ENCODE results near the gene TMEM125.

TMEM125 gene

DNA sequence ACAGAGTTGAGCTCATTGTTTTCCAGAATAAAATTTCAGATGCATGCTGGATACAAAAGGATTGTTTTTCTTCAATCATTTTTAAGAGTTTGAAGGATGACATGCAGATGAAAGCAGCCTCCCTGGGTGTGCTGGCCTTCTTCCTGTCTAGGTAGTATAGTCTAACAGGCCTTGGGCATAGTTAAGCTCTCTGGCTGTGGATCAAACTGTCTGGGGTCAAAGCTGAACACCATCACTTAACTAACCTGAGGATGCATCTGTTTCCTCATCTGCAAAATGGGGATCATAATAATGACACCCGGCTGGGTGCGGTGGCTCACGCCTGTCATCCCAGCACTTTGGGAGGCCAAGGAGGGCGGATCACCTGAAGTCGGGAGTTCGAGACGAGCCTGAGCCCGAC is 25.0 kb downstream of the TMEM125 start:
- no peak for DNase-seq

DNA sequence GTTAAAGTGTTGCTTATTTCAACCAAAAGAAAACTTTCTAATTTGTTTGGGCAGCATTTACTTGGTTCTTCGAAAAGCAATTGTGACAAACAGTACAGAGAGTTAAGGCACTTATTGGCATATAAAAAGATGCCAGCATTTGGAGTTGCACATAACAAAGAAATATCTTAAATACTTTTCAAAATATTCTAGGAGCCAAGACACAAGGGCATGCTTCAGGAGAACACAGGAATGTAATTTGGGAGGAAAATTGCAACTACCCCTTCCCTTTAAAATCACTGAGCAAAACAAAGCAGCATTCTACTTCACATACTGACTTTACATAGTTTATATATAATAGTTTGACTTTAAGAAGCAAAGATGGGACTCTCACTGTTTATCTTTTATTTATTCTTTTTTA is 26.4 kb downstream of the TMEM125 start:
- DNase-seq, result no peak

DNA sequence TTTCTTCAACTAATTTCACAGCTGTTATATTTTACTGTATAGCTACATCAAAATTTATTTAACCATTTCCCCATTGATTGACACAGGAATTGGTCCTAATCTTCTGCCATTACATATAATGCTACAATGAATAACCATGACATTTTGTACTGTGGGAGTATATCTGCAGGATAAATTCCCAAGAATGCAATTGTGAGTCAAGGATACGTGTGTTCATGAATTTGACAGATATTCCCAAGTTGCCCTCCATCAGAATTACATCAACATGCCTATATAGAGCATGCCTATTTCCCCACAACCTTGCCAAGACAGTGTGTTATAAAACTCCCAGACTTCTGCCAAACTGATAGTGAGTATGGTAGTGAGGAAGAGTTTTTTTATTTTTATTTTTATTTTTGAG is 28.3 kb downstream of the TMEM125 start:
- no peak for DNase-seq

DNA sequence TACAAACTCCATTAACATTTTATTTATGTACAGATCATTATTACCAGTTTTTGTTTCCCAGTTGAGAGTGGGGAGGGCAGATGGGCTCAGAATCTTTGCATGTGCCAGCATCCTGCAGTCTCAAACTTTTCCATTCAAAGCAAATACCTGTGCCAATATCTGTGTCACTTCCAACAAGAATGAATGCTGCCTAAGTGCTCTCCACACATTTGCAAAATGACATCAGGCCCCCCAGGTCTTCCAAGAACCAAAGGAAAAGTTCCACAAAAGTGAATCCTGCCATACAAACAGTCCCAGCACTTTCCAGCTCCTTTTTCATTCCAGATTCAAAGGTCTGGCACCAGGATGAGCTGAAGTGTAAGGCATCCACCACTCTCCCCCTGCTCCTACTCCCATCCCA is 29.3 kb downstream of the TMEM125 start:
- no peak for DNase-seq

DNA sequence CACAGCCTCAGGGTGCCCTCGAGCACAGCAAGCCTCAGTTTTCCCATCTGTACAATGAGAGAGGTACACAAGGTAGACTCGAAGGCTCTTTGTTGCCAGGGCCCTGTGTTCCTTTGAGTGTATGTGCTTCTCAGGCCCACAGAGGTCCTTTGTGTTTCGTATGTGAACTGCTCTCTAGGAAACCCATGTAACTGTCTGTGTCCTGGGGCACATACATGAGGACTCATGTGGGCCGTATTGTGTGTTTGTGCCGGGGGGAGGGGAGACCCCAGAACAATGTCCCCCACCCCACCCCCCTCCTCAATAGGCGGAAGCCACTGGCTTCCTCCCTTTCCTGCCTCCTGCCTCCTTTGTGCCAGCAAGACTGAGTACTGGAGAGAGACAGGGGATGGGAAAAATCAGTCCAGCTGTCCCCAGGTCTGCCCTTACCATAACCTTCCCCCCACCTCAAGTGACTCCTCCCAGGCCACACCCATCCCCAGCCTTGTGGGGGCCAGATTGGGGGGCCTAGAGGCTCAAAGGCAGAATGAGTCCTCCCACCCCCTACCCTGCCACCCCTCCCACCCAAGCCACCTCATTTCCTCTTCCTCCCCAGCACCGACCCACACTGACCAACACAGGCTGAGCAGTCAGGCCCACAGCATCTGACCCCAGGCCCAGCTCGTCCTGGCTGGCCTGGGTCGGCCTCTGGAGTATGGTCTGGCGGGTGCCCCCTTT is 30.8 kb downstream of the TMEM125 start, which contains the start of gene TIE1:
TSS of gene TIE1 (plus strand) at position 605 of the 717 bp plus-strand sequence. CDS start at position 695, 90 bp downstream.
- DNase-seq, result no peak

DNA sequence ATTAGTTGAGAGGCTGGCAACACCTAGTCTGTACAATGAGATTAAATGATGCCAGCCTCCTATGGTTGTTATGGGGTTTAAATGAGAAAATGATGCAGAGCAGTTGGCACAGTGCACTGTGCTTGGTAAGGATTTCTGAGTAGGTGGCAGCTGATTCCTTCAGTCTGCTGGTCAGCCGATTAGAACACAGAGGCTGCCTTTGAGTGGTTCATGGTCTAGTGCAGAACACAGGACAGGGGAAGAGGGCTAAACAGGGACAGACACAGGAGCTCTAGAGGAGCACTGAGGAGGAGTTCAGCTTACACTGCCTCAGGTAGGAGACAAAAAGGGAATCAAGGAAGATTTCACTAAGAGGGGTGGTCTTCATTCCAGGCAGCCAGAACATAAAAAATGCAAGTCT is 32.4 kb downstream of the TMEM125 start:
- no peak for DNase-seq

DNA sequence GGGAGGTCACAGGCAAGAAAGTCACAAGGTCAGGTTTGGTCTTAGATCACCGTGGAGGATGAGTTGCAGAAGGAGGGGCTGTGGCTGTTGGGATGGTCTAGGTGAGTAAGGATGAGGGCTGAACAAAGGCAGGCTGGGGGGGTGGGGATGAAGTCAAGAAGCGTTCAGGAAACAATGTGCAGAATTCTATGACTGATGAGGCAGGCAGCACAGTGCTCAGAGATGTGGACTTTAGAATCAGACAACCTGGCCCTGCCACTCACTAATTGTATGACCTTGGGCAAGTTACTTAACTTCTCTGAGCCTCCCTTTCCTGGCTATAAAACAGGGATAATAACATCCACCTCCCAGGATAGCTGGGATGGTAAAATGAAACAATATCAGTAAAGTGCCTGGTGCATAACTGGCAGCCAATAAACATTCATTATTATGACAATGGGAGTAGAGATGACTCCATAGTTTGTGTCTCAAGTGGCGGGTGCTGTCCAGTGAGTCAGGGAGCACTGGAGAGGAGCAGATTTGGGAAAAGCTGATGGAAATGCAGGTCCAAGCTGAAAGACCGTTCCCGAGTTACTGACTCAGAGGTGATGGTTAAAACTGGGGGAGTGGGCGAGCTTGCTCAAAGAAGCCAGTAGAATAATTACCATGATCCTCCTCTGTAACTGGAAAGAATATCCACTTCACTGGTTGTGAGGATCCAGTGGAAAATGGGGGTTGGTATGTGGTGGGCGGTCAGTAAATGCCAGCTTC is 33.1 kb downstream of the TMEM125 start:
- no peak for DNase-seq

DNA sequence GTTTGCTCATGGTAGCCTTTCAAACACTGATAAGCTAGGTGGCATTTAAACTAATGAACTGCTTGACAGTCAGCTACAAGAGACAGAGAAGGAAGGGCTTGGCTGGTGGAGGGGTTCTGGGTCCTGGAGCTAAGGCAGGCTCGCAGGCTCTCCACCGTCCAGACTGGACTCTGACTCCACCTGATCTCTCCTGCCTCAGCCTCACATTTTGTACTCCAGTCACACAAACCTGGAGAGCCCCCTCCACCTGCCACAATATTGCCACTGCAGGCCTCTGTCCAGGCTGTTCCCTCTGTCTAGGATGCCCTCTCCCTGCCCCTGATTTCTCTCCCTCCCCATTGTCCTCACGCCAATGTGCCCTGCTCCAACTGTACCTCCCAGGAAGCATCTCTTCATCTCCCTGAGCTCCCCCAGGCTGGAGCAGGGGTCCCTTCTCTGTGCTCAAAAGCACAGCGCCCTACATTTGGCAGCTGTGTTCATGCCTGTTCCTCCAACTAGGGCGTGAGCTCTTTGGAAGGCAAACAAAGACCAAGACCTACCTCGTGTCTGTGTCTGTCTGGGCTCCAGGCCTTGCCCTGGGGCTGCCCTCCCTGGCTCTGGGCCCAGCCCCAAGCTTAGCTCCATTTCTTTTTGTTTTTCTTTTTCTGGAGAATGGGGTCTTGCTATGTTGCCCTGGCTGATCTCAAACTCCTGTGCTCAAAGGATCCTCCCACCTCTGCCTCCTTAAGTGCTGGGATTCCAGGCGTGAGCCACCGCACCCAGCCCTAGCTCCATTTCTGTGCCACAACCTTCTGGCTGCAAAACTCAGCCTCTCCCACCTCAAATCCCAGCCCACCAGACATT is 33.9 kb downstream of the TMEM125 start:
- DNase-seq, result no peak

DNA sequence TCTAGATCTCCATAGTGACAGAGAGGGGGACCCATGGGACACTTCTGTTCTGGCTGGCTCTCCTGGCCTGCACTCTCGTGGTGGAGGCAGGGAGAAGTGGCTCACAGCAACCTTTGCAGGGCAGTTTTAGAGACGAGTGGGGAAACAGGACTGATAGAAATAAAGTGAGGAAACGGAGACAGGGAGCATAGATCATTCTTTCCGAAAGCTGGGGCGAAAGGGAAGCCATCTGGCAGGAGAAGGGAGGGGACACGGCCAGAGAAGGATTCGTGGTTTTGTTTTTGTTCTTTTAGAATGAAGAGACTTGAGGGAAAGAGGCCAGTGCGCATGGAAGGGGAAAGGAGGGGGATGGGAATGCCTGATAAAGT is 34.5 kb downstream of the TMEM125 start:
- no peak for DNase-seq

DNA sequence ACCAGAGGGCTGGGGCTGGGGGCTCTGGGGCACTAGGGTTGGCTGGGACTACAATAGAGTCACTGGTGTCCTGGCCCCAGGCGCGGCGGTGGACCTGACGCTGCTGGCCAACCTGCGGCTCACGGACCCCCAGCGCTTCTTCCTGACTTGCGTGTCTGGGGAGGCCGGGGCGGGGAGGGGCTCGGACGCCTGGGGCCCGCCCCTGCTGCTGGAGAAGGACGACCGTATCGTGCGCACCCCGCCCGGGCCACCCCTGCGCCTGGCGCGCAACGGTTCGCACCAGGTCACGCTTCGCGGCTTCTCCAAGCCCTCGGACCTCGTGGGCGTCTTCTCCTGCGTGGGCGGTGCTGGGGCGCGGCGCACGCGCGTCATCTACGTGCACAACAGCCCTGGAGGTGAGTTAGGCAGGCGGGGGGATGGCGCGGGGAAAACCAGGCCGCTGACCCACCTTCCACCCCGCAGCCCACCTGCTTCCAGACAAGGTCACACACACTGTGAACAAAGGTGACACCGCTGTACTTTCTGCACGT is 35.1 kb downstream of the TMEM125 start:
- DNase-seq, result no peak

DNA sequence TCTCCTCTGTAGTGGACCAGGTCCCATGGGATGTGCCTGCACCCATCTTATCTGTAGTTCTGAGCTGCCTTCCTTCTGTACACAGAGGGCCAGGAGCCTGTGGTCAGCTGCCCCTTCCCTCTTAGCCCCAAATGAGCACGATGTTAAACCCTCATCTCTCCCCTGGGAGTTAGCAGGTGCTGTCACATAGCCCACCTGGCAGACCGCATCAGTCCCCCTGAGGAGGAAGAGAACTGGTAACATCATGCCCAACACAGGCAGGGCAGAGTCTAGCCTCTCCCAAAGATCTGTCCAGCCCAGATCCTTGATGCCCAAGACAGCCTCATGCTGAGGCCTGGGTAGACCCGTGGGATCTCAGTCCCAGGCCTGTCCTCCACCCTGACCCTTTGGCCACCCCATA is 35.7 kb downstream of the TMEM125 start:
- no peak for DNase-seq

DNA sequence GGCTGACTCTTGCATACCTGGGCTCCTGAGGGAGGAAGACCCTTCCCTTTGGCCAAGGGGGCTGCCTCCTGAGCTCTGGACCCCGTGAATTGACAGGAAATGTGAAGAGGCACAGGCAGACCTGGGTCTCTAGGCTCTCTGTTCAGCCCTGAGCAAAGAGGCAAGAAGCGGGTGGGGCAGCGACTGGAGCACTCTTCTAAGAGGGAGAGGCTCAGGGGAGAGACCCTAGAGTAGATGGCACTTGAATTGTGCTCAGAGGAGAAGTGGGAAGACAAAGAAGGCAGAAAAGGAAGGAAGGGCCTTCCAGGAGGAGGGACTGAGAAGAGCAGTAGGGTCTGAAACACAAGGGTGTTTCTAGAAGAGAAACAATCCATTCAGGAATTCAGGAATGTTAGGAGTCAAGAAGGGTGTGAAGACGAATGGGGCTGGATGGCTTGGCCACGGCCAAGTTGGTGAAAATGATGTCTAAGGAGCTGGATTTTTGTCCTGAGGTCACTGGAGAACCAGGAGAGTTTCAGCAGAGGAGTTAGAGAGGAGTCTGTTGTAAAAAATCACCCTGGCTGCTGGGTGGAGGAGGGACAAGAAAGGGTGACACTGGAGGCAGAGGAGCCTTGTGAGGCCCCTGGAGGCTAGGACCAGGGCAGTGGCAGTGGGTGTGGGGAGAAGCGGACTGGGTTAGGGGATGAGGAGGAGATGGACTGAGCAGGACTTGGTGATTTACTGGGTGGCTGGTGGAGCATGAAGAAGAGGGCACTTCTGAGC is 36.3 kb downstream of the TMEM125 start:
- DNase-seq, result no peak

DNA sequence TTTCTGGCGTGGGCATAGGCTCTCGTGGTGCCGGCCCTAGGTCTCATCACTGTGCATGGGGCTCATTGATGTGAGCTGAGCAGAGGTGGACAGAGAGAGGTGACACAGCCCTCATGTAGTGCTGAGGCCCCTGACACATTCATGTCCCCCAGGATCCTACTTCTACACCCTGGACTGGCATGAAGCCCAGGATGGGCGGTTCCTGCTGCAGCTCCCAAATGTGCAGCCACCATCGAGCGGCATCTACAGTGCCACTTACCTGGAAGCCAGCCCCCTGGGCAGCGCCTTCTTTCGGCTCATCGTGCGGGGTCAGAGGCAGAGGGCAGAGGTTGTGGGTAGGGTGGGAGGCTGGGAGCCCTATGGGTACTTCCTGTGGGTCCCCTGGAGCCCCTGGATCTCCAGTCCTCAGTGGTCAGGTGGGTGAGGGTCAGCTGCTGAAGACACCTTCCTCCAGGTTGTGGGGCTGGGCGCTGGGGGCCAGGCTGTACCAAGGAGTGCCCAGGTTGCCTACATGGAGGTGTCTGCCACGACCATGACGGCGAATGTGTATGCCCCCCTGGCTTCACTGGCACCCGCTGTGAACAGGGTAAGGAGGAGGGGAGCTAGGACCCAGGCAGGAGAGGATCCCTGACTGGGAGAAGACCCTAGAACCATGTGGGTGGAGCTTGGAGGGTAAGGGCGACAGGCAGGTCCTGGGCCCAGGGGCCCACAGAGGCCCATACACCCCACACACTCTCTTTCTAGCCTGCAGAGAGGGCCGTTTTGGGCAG is 37.1 kb downstream of the TMEM125 start:
- no peak for DNase-seq

DNA sequence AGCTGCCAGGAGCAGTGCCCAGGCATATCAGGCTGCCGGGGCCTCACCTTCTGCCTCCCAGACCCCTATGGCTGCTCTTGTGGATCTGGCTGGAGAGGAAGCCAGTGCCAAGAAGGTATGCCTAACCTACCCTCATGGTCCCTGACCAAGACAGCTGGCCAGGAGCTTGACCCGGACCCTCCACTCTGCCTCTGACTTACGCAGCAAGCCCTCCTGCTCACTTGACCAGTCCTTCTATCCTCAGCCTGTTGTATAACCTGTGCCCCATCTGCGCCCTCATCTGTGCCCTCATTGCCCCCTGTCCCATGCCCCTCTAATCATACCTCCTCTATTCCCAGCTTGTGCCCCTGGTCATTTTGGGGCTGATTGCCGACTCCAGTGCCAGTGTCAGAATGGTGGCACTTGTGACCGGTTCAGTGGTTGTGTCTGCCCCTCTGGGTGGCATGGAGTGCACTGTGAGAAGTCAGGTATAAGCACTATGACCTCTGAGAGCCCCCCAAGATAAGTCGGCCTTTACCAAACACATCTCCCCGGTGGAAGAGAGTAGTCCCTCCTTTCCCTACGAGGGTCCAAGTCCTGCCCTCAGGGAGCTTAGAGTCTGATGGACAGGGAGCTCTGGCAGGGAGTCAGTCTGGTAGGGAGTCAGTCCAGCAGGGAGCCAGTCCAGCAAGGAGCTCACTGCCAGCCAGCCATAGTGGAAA is 37.8 kb downstream of the TMEM125 start:
- DNase-seq, result no peak

DNA sequence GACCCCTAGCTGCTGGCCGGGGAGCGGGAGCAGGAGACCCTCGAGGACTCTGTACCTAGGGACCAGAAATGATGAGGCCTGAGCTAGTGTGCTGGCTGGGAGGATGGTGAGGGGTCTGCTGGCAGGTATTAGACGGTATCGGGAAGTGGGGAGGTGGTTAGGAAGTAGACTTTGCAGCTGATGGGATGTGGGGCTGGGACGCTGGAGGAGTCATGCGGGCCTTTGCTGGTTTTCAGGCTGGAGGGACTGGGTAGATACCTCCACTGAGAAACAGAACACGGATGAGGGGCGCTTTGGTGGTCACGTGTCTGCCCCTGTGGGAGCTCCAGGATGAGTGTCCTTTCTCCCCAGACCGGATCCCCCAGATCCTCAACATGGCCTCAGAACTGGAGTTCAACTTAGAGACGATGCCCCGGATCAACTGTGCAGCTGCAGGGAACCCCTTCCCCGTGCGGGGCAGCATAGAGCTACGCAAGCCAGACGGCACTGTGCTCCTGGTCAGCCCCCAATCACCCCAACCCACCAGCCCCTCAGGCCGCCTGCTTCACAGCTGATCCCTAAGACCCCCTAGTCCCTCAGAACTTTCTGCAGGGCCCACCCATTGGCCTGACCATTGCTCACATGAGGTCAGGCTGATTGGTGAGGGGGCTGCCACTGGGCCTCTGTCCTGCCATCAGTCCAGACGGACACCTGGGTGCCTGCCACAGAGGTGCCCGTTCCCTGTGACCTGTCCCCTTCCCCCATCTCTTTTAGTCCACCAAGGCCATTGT is 39.0 kb downstream of the TMEM125 start:
- DNase-seq, result no peak

DNA sequence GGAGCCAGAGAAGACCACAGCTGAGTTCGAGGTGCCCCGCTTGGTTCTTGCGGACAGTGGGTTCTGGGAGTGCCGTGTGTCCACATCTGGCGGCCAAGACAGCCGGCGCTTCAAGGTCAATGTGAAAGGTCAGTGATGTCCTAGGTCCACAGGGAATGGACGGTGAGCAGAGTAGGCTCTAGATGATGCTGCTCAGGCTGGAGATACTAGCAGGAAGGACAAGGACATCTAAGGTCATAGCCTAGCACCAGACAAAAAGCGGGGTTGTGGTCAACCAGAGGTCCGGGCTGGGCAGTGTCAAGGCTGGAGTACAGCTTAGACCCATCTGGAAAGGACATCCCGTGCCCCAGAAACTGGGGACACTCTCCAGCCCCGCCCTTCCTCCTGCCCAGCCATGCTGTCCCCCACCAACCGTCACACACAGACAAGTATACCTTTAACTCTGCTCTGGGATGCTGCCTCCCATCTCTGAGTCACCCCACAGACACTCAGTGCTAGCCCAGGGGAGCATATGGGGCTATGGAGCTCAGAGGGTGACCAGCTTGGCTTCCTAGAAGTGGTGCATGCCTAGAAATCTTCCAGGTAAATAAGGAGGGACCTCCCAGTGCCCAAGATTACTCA is 39.7 kb downstream of the TMEM125 start:
- no peak for DNase-seq

DNA sequence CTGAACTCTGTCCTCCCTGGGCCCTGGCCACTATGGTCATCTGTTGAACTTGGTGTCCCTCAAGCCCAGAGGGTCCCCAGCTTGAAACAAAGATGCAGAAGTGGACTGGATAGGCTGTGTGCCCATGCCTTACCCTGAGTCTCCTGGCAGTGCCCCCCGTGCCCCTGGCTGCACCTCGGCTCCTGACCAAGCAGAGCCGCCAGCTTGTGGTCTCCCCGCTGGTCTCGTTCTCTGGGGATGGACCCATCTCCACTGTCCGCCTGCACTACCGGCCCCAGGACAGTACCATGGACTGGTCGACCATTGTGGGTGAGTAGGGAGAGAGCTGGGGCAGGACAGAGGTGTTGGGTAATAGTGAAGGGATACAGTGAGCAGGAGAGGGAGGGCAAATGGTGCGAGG is 41.7 kb downstream of the TMEM125 start:
- DNase-seq, result no peak

DNA sequence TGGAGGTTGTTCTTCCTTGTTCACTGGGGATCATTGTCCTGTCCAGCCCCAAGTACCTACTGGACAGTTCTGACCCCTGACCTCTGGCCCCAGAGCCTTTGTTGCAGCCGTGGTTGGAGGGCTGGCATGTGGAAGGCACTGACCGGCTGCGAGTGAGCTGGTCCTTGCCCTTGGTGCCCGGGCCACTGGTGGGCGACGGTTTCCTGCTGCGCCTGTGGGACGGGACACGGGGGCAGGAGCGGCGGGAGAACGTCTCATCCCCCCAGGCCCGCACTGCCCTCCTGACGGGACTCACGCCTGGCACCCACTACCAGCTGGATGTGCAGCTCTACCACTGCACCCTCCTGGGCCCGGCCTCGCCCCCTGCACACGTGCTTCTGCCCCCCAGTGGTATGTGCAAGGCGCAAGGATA is 42.4 kb downstream of the TMEM125 start:
- no peak for DNase-seq

DNA sequence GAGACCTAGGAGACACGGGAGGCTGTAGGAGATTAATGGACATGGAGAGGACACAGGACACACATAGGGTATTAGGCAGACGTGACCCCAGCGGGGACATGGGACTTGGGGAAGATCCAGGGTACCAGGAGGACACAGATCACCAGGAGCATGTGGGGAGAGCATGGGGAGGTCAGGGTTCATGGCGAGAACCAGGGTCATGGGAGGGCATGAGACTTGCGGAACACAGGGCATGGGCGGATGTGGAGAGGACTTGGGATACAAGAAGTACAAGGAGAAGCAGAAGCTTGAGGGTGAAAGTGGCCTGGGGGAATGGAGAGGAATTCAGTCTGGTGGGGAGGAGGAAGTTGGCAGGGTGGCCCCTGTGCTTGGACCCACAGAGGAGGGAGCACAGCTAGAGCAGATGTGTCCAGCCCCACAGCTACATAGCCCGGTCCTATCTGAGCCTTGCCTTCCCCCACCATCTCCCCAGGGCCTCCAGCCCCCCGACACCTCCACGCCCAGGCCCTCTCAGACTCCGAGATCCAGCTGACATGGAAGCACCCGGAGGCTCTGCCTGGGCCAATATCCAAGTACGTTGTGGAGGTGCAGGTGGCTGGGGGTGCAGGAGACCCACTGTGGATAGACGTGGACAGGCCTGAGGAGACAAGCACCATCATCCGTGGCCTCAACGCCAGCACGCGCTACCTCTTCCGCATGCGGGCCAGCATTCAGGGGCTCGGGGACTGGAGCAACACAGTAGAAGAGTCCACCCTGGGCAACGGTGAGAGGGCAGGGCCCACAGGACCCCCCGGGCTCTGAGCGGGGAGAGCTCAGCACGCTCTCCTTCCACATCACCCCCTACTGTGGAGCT is 43.1 kb downstream of the TMEM125 start:
- DNase-seq, result no peak
